Gastroesophageal sphincter (tissue), 2 donors: ENCODE results near the gene TUSC2.

Source experiments
- EP300 ChIP-seq: sonication (generic); formaldehyde crosslinking; IDR thresholded peaks from one replicate; pipeline ENCODE4 v1.6.1; 2017; ENCODE audit warnings: antibody characterized with exemption, mild to moderate bottlenecking
- POLR2A ChIP-seq, 2 donors: fragments of 450-650 bp; IDR thresholded peaks; one replicate each; pipeline ENCODE4 v1.6.1; 2017; ENCODE audit warnings: antibody characterized with exemption in 2 of 2, mild to moderate bottlenecking in 2 of 2, moderate library complexity in 1 of 2

DNA sequence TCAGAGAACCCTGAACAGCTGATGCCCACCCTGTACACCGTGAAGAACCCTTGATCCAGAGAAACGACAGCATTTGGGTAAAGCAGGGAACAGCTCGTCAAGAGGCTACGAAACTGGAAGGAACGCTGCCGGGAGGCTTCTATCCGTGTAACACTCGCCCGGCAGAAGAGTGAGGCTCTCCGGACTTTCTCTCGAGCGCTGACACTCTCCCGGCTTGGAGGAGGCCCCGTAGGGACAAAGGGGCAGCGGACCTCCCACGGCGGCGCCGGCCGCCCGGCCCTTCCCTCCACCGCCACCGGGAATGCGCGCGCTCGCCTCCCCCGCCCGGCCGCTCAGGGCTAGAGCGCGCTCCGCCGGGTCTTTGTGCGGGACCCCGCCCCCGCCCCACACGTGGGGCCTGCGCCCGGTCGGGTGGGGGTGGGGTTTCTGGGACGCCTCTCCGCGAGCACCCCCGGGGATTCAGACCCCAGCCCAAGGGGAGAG lies 7.1 kb downstream of the TUSC2 start:
- TF ChIP-seq EP300 (no peak), POLR2A (IDR thresholded peaks at IDR 0.05) (peak in 1 of 2 donors; percentile 52)
